ENCODE measurements around the gene COMMD1. TPM values are rescaled to one million over a fixed set of nuclear protein-coding genes. Genes with fewer than 3 reads are reported as not detected.

Gene COMMD1
- polyA plus RNA-seq, 2 of the 4 experiments (the other 2 are of a cell fraction) = 54.1 to 57.3 TPM

- ATAC-seq = no peak
- no peaks in the 10 kb centered on the region for H3K9me3 ChIP-seq
- no peak overlapping the region for H3K4me2 ChIP-seq
- H3K4me1 ChIP-seq = no peaks in the 10 kb centered on the region
- ChIA-PET CTCF (no interaction called here), POLR2A (no interaction called here)
- TF ChIP-seq KDM1A (IDR thresholded peaks at IDR 0.05; ENCODE audit: low read depth) (no peak), REST (IDR thresholded peaks at IDR 0.05) (no peak), GATA3 (IDR thresholded peaks at IDR 0.05; ENCODE audit: borderline replicate concordance) (no peak), NFE2L2 (conservative IDR thresholded peaks at IDR 0.05; ENCODE audit: low read length) (no peak), POLR2A (IDR thresholded peaks at IDR 0.05; ENCODE audit: low read length) (no peak), USF2 (IDR thresholded peaks at IDR 0.05) (no peak), CTCF (IDR thresholded peaks at IDR 0.05) (no peak), RCOR1 (IDR thresholded peaks at IDR 0.05; ENCODE audit: low read depth, low read length) (no peak), SREBF2 (IDR thresholded peaks at IDR 0.05) (no peak), NR3C1 (IDR thresholded peaks at IDR 0.05) (no peak), RFX5 (IDR thresholded peaks at IDR 0.05) (no peak), CEBPB (IDR thresholded peaks at IDR 0.05) (no peak), FOXS1 (CRISPR knock-in tag; IDR thresholded peaks at IDR 0.05) (no peak), POLR2AphosphoS2 (conservative IDR thresholded peaks at IDR 0.05; ENCODE audit: low read length) (no peak), ZFP36 (IDR thresholded peaks at IDR 0.05; ENCODE audit: borderline replicate concordance, partially characterized antibody) (no peak), TFCP2L1 (CRISPR knock-in tag; IDR thresholded peaks at IDR 0.05) (no peak)
- peak; percentile 59 for FAIRE-seq
- H3K4me3 ChIP-seq = no peak overlapping the region
- DNase-seq (ENCODE audit: low read depth in 1 of 2, low spot score in 1 of 2) = no peak
- H3K27ac ChIP-seq = no peak overlapping the region
- WGBS (ENCODE audit: missing lambda C conversion rate) = 83% methylated on average over 4 of the region's 4 CpGs
Observed at GRCh38 chr2:62110415-62111025, 205.0 kb downstream of the COMMD1 start.

- Histone ChIP-seq H3K4me3 (no peak overlapping the region), H3K27ac (no peak overlapping the region), H3K4me2 (no peak overlapping the region), H3K4me1 (no peaks in the 10 kb centered on the region), H3K9me3 (no peaks in the 10 kb centered on the region)
- DNase-seq (ENCODE audit: low read depth in 1 of 2, low spot score in 1 of 2) = no peak
- 89% methylated on average over 2 of the region's 2 CpGs for WGBS (ENCODE audit: missing lambda C conversion rate)
- TF ChIP-seq RAD21 (conservative IDR thresholded peaks at IDR 0.05 in 1 of 2, IDR thresholded peaks at IDR 0.05 in 1 of 2) (no peak), GATA3 (IDR thresholded peaks at IDR 0.05; ENCODE audit: borderline replicate concordance) (no peak), SREBF2 (IDR thresholded peaks at IDR 0.05) (no peak)
- POLR2A ChIA-PET = no interaction called here
- FAIRE-seq = no peak
- ATAC-seq = no peak
- CTCF ChIA-PET = no interaction called here
Observed at GRCh38 chr2:62112179-62112578, 206.7 kb downstream of the COMMD1 start.

GRCh38 chr2:62114564-62114963, 209.1 kb downstream of the COMMD1 start:
- no peak overlapping the region for H3K27ac ChIP-seq
- ChIA-PET CTCF (interaction anchor here (1.4 kb wide), 1 partner anchor 14 kb away, joined by 4 read pairs; no protein-coding TSS in a partner anchor), POLR2A (no interaction called here)
- no peak for FAIRE-seq
- DNase-seq (ENCODE audit: low read depth in 1 of 2, low spot score in 1 of 2) = no peak
- TF ChIP-seq RAD21 (conservative IDR thresholded peaks at IDR 0.05 in 1 of 2, IDR thresholded peaks at IDR 0.05 in 1 of 2) = no peak
- no peak for TF ChIP-seq RCOR1 (IDR thresholded peaks at IDR 0.05; ENCODE audit: low read depth, low read length)
- no peak for TF ChIP-seq GATA3 (IDR thresholded peaks at IDR 0.05; ENCODE audit: borderline replicate concordance)
- TF ChIP-seq REST (IDR thresholded peaks at IDR 0.05) = no peak
- TF ChIP-seq ZC3H11A (IDR thresholded peaks at IDR 0.05) = no peak
- TF ChIP-seq ZSCAN20 (CRISPR knock-in tag; IDR thresholded peaks at IDR 0.05) = no peak
- TF ChIP-seq CBX8 (IDR thresholded peaks at IDR 0.05) = no peak
- peak in 1 of 2 experiments; percentile 30; a peak in 1 of 6 replicates for ATAC-seq
- 86% methylated on average over 5 of the region's 5 CpGs for WGBS (ENCODE audit: missing lambda C conversion rate)
- H3K9me3 ChIP-seq = no peaks in the 10 kb centered on the region
- H3K4me3 ChIP-seq = no peak overlapping the region
- H3K4me1 ChIP-seq = no peaks in the 10 kb centered on the region
- H3K4me2 ChIP-seq = no peak overlapping the region
